Neural cell (in vitro differentiated cells): ENCODE measurements around the gene MGLL. TPM values are rescaled to one million over a fixed set of nuclear protein-coding genes. Genes with fewer than 3 reads are reported as not detected.

Experiments
- H2AFZ ChIP-seq: fragments of 200-600, 300-800 bp; sonication (generic), shearing (Covaris generic); 2 replicates; pipeline ENCODE4 v1.6.0; 2014; ENCODE audit warnings: low read depth, mild to moderate bottlenecking, antibody characterized with exemption, low read length, moderate library complexity
- H3F3A ChIP-seq: fragments of 200-600 bp; shearing (Covaris generic); 2 replicates; pipeline ENCODE4 v1.6.1; 2016; ENCODE audit warnings: mild to moderate bottlenecking, moderate library complexity, mixed read lengths, antibody characterized with exemption, low read length; ENCODE audit not compliant: insufficient read depth, poor library complexity, severe bottlenecking
- H3K27ac ChIP-seq: fragments of 200-600, 300-800 bp; sonication (generic), shearing (Covaris generic); 2 replicates; pipeline ENCODE4 v1.5.1; 2014; ENCODE audit warnings: mild to moderate bottlenecking, low read length, moderate library complexity
- H3K27me3 ChIP-seq: fragments of 300-800, 200-600 bp; sonication (generic), shearing (Covaris generic); 2 replicates; pipeline ENCODE4 v1.6.0; 2014; ENCODE audit warnings: mild to moderate bottlenecking, low read depth, low read length, moderate library complexity; ENCODE audit not compliant: insufficient read depth
- H3K36me3 ChIP-seq: fragments of 300-800, 200-600 bp; sonication (generic), shearing (Covaris generic); 2 replicates; pipeline ENCODE4 v1.5.1; 2014; ENCODE audit warnings: mild to moderate bottlenecking, antibody characterized with exemption, low read length, moderate library complexity; ENCODE audit not compliant: insufficient read depth
- H3K4me2 ChIP-seq: fragments of 300-800, 200-600 bp; sonication (generic), shearing (Covaris generic); 2 replicates; pipeline ENCODE4 v1.6.0; 2014; ENCODE audit warnings: mild to moderate bottlenecking, low read length
- H3K4me3 ChIP-seq: fragments of 300-800, 200-600 bp; sonication (generic), shearing (Covaris generic); 2 replicates; pipeline ENCODE4 v1.5.1; 2014; ENCODE audit warnings: mild to moderate bottlenecking, low read length, moderate library complexity
- H3K79me2 ChIP-seq: fragments of 200-600 bp; shearing (Covaris generic); replicated peaks from 2 replicates; pipeline ENCODE4 v1.6.0; 2014; ENCODE audit warnings: mild to moderate bottlenecking, low read length, moderate library complexity; ENCODE audit not compliant: insufficient read depth
- H3K9ac ChIP-seq: fragments of 300-800, 200-600 bp; sonication (generic), shearing (Covaris generic); 2 replicates; pipeline ENCODE4 v1.6.1; 2016; ENCODE audit warnings: mild to moderate bottlenecking, low read length, mixed read lengths
- H3K9me2 ChIP-seq: fragments of 200-600 bp; shearing (Covaris generic); 2 replicates; pipeline ENCODE4 v1.6.1; 2016; ENCODE audit warnings: mild to moderate bottlenecking, low read length, mixed read lengths; ENCODE audit not compliant: insufficient read depth
- H3K9me3 ChIP-seq: fragments of 200-600, 300-800 bp; sonication (generic), shearing (Covaris generic); 2 replicates; pipeline ENCODE4 v1.6.1; 2016; ENCODE audit warnings: mild to moderate bottlenecking, mixed run types, low read length, moderate library complexity, mixed read lengths
- H4K20me1 ChIP-seq: fragments of 200-600 bp; shearing (Covaris generic); 2 replicates; pipeline ENCODE4 v1.6.1; 2016; ENCODE audit warnings: mild to moderate bottlenecking, mixed run types; ENCODE audit not compliant: insufficient read depth
- EP300 ChIP-seq: fragments of 450-650 bp; conservative IDR thresholded peaks from 2 replicates; pipeline ENCODE4 v1.6.1; 2014; ENCODE audit warnings: antibody characterized with exemption, mild to moderate bottlenecking, moderate library complexity; ENCODE audit not compliant: poor library complexity, severe bottlenecking
- EZH2 ChIP-seq: fragments of 200-600, 300-800 bp; shearing (Covaris generic), sonication (generic); IDR thresholded peaks from 2 replicates; pipeline ENCODE4 v1.6.1; 2014; ENCODE audit warnings: antibody characterized with exemption, low read length, borderline replicate concordance, mild to moderate bottlenecking; ENCODE audit not compliant: insufficient read depth, poor library complexity, severe bottlenecking
- MXI1 ChIP-seq: fragments of 450-650 bp; conservative IDR thresholded peaks from 2 replicates; pipeline ENCODE4 v1.6.1; 2014; ENCODE audit warnings: antibody characterized with exemption, mild to moderate bottlenecking; ENCODE audit not compliant: poor library complexity, severe bottlenecking
- POLR2AphosphoS5 ChIP-seq: IDR thresholded peaks from 2 replicates; pipeline ENCODE4 v1.6.1; 2012
- RAD21 ChIP-seq: fragments of 450-650 bp; conservative IDR thresholded peaks from 2 replicates; pipeline ENCODE4 v1.6.1; 2014; ENCODE audit warnings: antibody characterized with exemption, mild to moderate bottlenecking, moderate library complexity
- SMC3 ChIP-seq: fragments of 450-650 bp; conservative IDR thresholded peaks from 2 replicates; pipeline ENCODE4 v1.6.1; 2014; ENCODE audit warnings: antibody characterized with exemption, mild to moderate bottlenecking, moderate library complexity; ENCODE audit not compliant: poor library complexity
- TAF1 ChIP-seq: IDR thresholded peaks from 2 replicates; pipeline ENCODE4 v1.6.1; 2012; ENCODE audit warnings: low read depth
- polyA plus RNA-seq: library from polyadenylated mRNA; depleted of rRNA; stranded (reverse); fragments of >200 nt; gene quantifications from 2 replicates; pipeline ENCODE4 v1.2.3, GENCODE V29; 2014
- TF ChIP-seq, protein P1 (sequence below): fragments of 450-650 bp; IDR thresholded peaks from 2 replicates; pipeline ENCODE4 v1.5.1; 2014; ENCODE audit warnings: antibody characterized with exemption, mild to moderate bottlenecking, moderate library complexity; ENCODE audit not compliant: poor library complexity, severe bottlenecking
- TF ChIP-seq, protein P2 (sequence below): IDR thresholded peaks from 2 replicates; pipeline ENCODE4 v1.6.1; 2012; ENCODE audit warnings: borderline replicate concordance

Gene MGLL
- polyA plus RNA-seq, 1 donor from 2014 or later, result 2.0 TPM

DNA sequence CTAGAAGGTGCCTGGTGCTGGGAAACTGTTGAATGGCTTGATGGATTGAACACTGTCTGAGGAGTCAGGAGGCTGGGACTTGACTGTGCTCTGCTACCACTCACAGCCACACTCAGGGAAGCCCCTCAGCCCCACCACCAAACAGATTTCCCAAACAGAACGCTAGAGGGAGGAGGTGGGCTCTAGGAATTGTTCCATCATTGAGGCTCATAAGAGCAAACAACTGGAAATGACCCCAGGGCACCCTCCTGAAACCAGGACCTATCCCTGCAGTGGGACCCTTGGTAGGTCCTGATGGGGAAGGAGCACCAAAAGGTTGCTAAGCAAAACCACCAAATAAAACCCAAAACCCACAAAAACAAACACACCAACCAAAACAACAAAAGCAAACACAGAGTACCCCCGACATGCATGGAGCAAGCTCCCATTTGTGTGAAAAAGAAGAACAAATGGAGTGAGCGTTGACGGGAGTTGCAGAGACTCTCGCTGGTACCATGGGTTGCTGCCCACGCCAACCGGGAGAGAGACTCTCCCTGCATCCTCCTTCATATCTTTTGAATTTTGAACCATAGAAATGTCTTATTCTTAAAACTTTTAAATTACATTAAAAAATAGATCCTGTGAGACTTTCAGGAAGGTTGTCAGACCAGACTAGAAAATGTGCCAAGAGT is 103.9 kb downstream of the MGLL start:
- Histone ChIP-seq H3K4me3 (no peak overlapping the region), H3K4me2 (no peak overlapping the region), H3K36me3 (no peaks in the 10 kb centered on the region), H3K27me3 (no peaks in the 10 kb centered on the region), H3K9me2 (no peaks in the 10 kb centered on the region), H3K9ac (no peak overlapping the region), H3F3A (no peaks in the 10 kb centered on the region), H3K27ac (no peak overlapping the region), H3K9me3 (no peaks in the 10 kb centered on the region), H3K79me2 (no peaks in the 10 kb centered on the region), H4K20me1 (no peaks in the 10 kb centered on the region), H2AFZ (no peak overlapping the region)
- TF ChIP-seq RAD21 (no peak), EZH2 (no peak), POLR2AphosphoS5 (no peak)
- TF ChIP-seq, protein P1, sequence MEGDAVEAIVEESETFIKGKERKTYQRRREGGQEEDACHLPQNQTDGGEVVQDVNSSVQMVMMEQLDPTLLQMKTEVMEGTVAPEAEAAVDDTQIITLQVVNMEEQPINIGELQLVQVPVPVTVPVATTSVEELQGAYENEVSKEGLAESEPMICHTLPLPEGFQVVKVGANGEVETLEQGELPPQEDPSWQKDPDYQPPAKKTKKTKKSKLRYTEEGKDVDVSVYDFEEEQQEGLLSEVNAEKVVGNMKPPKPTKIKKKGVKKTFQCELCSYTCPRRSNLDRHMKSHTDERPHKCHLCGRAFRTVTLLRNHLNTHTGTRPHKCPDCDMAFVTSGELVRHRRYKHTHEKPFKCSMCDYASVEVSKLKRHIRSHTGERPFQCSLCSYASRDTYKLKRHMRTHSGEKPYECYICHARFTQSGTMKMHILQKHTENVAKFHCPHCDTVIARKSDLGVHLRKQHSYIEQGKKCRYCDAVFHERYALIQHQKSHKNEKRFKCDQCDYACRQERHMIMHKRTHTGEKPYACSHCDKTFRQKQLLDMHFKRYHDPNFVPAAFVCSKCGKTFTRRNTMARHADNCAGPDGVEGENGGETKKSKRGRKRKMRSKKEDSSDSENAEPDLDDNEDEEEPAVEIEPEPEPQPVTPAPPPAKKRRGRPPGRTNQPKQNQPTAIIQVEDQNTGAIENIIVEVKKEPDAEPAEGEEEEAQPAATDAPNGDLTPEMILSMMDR, result no peak

- Histone ChIP-seq H3F3A (no peaks in the 10 kb centered on the region), H4K20me1 (no peaks in the 10 kb centered on the region), H3K36me3 (no peaks in the 10 kb centered on the region), H3K79me2 (no peaks in the 10 kb centered on the region), H2AFZ (no peak overlapping the region), H3K27ac (peak overlapping the region; percentile 47), H3K9me2 (no peaks in the 10 kb centered on the region), H3K4me2 (no peak overlapping the region), H3K4me3 (no peak overlapping the region), H3K27me3 (no peaks in the 10 kb centered on the region), H3K9me3 (no peaks in the 10 kb centered on the region), H3K9ac (no peak overlapping the region)
- no peak for TF ChIP-seq RAD21
- TF ChIP-seq SMC3, result no peak
- TF ChIP-seq, protein P1, result no peak
- no peak for TF ChIP-seq EZH2
These were observed 104.7 kb downstream of the MGLL start for GRCh38 chr3:127717357-127718244.

GRCh38 chr3:127716384-127716783 is 105.9 kb downstream of the MGLL start:
- Histone ChIP-seq H3K4me2 (no peak overlapping the region), H2AFZ (no peak overlapping the region), H3K9ac (no peak overlapping the region), H3K36me3 (no peaks in the 10 kb centered on the region), H4K20me1 (no peaks in the 10 kb centered on the region), H3K27ac (peak overlapping the region; percentile 47), H3K9me3 (no peaks in the 10 kb centered on the region), H3K27me3 (no peaks in the 10 kb centered on the region), H3F3A (no peaks in the 10 kb centered on the region), H3K4me3 (no peak overlapping the region), H3K79me2 (no peaks in the 10 kb centered on the region), H3K9me2 (no peaks in the 10 kb centered on the region)
- TF ChIP-seq, protein P2, sequence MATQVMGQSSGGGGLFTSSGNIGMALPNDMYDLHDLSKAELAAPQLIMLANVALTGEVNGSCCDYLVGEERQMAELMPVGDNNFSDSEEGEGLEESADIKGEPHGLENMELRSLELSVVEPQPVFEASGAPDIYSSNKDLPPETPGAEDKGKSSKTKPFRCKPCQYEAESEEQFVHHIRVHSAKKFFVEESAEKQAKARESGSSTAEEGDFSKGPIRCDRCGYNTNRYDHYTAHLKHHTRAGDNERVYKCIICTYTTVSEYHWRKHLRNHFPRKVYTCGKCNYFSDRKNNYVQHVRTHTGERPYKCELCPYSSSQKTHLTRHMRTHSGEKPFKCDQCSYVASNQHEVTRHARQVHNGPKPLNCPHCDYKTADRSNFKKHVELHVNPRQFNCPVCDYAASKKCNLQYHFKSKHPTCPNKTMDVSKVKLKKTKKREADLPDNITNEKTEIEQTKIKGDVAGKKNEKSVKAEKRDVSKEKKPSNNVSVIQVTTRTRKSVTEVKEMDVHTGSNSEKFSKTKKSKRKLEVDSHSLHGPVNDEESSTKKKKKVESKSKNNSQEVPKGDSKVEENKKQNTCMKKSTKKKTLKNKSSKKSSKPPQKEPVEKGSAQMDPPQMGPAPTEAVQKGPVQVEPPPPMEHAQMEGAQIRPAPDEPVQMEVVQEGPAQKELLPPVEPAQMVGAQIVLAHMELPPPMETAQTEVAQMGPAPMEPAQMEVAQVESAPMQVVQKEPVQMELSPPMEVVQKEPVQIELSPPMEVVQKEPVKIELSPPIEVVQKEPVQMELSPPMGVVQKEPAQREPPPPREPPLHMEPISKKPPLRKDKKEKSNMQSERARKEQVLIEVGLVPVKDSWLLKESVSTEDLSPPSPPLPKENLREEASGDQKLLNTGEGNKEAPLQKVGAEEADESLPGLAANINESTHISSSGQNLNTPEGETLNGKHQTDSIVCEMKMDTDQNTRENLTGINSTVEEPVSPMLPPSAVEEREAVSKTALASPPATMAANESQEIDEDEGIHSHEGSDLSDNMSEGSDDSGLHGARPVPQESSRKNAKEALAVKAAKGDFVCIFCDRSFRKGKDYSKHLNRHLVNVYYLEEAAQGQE, result no peak
- TF ChIP-seq EZH2, result no peak
- TF ChIP-seq RAD21, result no peak
- no peak for TF ChIP-seq SMC3
- no peak for TF ChIP-seq EP300
- TF ChIP-seq MXI1, result no peak
- TF ChIP-seq POLR2AphosphoS5, result no peak
- TF ChIP-seq, protein P1, result no peak
- no peak for TF ChIP-seq TAF1
